ENCODE data around the gene ZNF570. TPM values are rescaled to one million over a fixed set of nuclear protein-coding genes. Genes with fewer than 3 reads are reported as not detected.

Gene ZNF570
- polyA plus RNA-seq (2014; cell fraction: cytosol; rRNA removed): 6.1 and 8.2 TPM in 2 replicates
- 6.4 and 12.2 TPM in 2 replicates for polyA plus RNA-seq (2014; cell fraction: nucleus; rRNA removed)

- peak; percentile 85 for DNase-seq (ENCODE audit: low spot score)
These were observed at the start of gene ZNF570 for GRCh38 chr19:37468961-37469777. Gene ZNF570 (plus strand): TSS chr19:37469356. CDS start chr19:37470355, 999 bp downstream.

- DNase-seq (ENCODE audit: low spot score): no peak
These were observed 16.5 kb upstream of the ZNF570 start for GRCh38 chr19:37452500-37453245.

- no peak for DNase-seq (ENCODE audit: low spot score)
These were observed 2.8 kb upstream of the ZNF570 start for GRCh38 chr19:37466277-37466797.

GRCh38 chr19:37466798-37467607 is 2.2 kb upstream of the ZNF570 start, which contains the start of gene ZNF569:
Gene ZNF569 (minus strand): TSS chr19:37467444. CDS start chr19:37444921, 22,523 bp downstream.
- peak; percentile 93 for DNase-seq (ENCODE audit: low spot score)

GRCh38 chr19:37467608-37468090 is 1.5 kb upstream of the ZNF570 start:
- DNase-seq (ENCODE audit: low spot score): no peak

- DNase-seq (ENCODE audit: low spot score): no peak
These were observed 1.1 kb downstream of the ZNF570 start for GRCh38 chr19:37470216-37470615.

- DNase-seq (ENCODE audit: low spot score): no peak
These were observed 3.0 kb downstream of the ZNF570 start for GRCh38 chr19:37472165-37472564.

GRCh38 chr19:37484406-37485168 is 15.4 kb downstream of the ZNF570 start:
- no peak for DNase-seq (ENCODE audit: low spot score)

- no peak for DNase-seq (ENCODE audit: low spot score)
These were observed 23.1 kb downstream of the ZNF570 start for GRCh38 chr19:37492213-37492612.

GRCh38 chr19:37505958-37506386 is 36.8 kb downstream of the ZNF570 start:
- DNase-seq (ENCODE audit: low spot score): no peak

- peak; percentile 88 for DNase-seq (ENCODE audit: low spot score)
These were observed 37.4 kb downstream of the ZNF570 start, which contains the start of gene ZNF793 for GRCh38 chr19:37506387-37507166. Gene ZNF793 (plus strand): TSS chr19:37506939. CDS start chr19:37523440, 16,501 bp downstream.

- DNase-seq (ENCODE audit: low spot score): no peak
These were observed 38.0 kb downstream of the ZNF570 start for GRCh38 chr19:37507167-37507464.

- DNase-seq (ENCODE audit: low spot score): no peak
These were observed 42.0 kb downstream of the ZNF570 start for GRCh38 chr19:37511186-37511585.

GRCh38 chr19:37511821-37512220 is 42.7 kb downstream of the ZNF570 start:
- DNase-seq (ENCODE audit: low spot score): no peak

- no peak for DNase-seq (ENCODE audit: low spot score)
These were observed 44.2 kb downstream of the ZNF570 start for GRCh38 chr19:37513397-37513796.

GRCh38 chr19:37519890-37520289 is 50.7 kb downstream of the ZNF570 start:
- DNase-seq (ENCODE audit: low spot score): no peak

GRCh38 chr19:37537391-37537947 is 68.3 kb downstream of the ZNF570 start:
- no peak for DNase-seq (ENCODE audit: low spot score)
